ENCODE results near the gene LY6G5B. TPM values are rescaled to one million over a fixed set of nuclear protein-coding genes. Genes with fewer than 3 reads are reported as not detected.

LY6G5B gene
- total RNA-seq, 6 donors from 2014 or later: 6.7 to 22.0 (median 12.3) TPM

DNA sequence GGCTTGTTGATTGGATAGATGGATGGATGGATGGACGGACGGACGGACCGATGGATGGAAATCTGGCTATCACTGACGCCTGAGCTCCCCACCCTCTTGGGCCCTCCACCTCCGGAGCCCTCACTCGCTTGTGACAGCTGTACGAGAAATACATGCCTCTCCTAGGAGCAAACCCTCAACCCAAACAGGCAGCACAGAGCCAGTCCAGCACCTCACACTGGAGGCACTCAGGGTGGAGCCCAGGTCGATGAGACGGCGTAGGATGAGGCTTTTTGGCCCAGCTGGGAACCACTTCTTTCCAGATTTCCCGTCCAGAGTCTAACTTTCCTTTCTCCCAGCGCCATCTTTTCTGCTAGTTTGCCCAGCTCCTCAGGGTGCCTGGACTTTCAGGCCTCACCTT, 13.8 kb downstream of the LY6G5B start:
- WGBS, 2 donors: 78 to 84% methylated on average over 13 of the region's 13 CpGs
- Histone ChIP-seq H3K4me1 (peaks cover 12 to 17% (median 14%) of the 10 kb centered on the region in 4 donors), H3K27me3 (no peaks in the 10 kb centered on the region), H3K4me3 (peak overlapping the region in 2 of 4 donors; percentile 39 to 48), H3K36me3 (peaks cover 0 to 41% (median 25%) of the 10 kb centered on the region in 4 donors), H3K27ac (peak overlapping the region in 1 of 4 donors; percentile 63), H3K9me3 (no peaks in the 10 kb centered on the region)
- ATAC-seq (ENCODE audit: low FRiP score in 2 of 2) (no peak), DNase-seq (no peak)
- TF ChIP-seq POLR2AphosphoS5 (IDR thresholded peaks at IDR 0.05): no peak
- no peak for TF ChIP-seq EP300 (IDR thresholded peaks at IDR 0.05)
- TF ChIP-seq, protein P1, sequence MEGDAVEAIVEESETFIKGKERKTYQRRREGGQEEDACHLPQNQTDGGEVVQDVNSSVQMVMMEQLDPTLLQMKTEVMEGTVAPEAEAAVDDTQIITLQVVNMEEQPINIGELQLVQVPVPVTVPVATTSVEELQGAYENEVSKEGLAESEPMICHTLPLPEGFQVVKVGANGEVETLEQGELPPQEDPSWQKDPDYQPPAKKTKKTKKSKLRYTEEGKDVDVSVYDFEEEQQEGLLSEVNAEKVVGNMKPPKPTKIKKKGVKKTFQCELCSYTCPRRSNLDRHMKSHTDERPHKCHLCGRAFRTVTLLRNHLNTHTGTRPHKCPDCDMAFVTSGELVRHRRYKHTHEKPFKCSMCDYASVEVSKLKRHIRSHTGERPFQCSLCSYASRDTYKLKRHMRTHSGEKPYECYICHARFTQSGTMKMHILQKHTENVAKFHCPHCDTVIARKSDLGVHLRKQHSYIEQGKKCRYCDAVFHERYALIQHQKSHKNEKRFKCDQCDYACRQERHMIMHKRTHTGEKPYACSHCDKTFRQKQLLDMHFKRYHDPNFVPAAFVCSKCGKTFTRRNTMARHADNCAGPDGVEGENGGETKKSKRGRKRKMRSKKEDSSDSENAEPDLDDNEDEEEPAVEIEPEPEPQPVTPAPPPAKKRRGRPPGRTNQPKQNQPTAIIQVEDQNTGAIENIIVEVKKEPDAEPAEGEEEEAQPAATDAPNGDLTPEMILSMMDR (IDR thresholded peaks at IDR 0.05): no peak
- no peak for TF ChIP-seq POLR2A (IDR thresholded peaks at IDR 0.05)

DNA sequence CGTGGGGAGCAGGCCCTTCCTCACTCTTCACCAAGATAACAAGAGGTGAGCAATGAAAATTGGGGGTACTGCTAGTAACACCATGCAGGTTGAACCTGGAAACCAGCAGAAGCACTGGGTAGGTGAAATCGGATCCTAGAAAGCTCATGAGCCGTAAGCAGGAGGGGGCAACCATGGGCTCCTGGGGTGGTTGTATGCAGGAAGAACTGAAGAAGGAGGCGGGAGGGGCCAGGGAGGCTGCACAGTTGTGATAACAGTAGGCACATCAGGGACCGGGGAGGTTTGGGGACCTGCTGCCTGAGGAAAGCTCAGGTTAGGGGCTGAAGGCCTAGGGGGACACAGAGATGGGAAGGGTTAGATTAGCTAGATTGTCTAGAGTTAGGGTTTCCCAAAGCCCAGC, 16.7 kb downstream of the LY6G5B start:
- H3K27ac ChIP-seq: no peak overlapping the region
- no peaks in the 10 kb centered on the region for H3K27me3 ChIP-seq
- no peak overlapping the region for H3K4me3 ChIP-seq
- DNase-seq (no peak), ATAC-seq (ENCODE audit: low FRiP score in 2 of 2) (no peak)
- peaks cover 7 to 70% (median 52%) of the 10 kb centered on the region in 4 donors for H3K36me3 ChIP-seq
- 88 to 91% methylated on average over 5 of the region's 5 CpGs for WGBS, 2 donors
- no peaks in the 10 kb centered on the region for H3K9me3 ChIP-seq
- TF ChIP-seq, protein P1 (IDR thresholded peaks at IDR 0.05): no peak
- no peak for TF ChIP-seq EP300 (IDR thresholded peaks at IDR 0.05)
- no peak for TF ChIP-seq POLR2AphosphoS5 (IDR thresholded peaks at IDR 0.05)
- no peak for TF ChIP-seq POLR2A (IDR thresholded peaks at IDR 0.05)
- H3K4me1 ChIP-seq: peaks cover 2 to 5% (median 3%) of the 10 kb centered on the region in 4 donors

DNA sequence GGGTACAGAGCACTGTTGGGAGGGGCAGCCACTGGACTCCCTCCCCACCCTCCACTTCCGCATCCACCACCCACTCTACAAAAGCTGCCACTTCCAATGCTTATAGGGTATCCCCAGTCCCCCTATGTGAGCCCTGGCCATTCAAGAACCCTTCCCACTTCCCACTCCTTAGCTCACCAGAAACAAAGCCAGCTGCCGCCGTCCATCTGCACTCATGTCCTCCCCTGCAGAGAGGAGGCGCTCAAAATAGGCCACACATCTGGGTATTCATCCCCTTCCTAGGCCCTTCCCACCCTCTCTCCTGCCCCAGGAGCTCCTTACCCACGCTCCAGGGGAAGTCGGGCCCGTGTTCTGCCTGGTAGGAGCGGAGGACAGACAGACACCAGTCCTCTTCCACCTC, 17.5 kb downstream of the LY6G5B start:
- TF ChIP-seq POLR2AphosphoS5 (IDR thresholded peaks at IDR 0.05) (no peak), EP300 (IDR thresholded peaks at IDR 0.05) (no peak), POLR2A (IDR thresholded peaks at IDR 0.05) (no peak)
- TF ChIP-seq, protein P1 (IDR thresholded peaks at IDR 0.05): no peak
- Histone ChIP-seq H3K27ac (no peak overlapping the region), H3K9me3 (no peaks in the 10 kb centered on the region), H3K27me3 (no peaks in the 10 kb centered on the region), H3K4me3 (no peak overlapping the region), H3K36me3 (peaks cover 12 to 78% (median 59%) of the 10 kb centered on the region in 4 donors), H3K4me1 (no peaks in the 10 kb centered on the region)
- 88 to 93% methylated on average over 8 of the region's 8 CpGs for whole genome bisulfite sequencing, 2 donors
- DNase-seq (no peak), ATAC-seq (ENCODE audit: low FRiP score in 2 of 2) (no peak)

DNA sequence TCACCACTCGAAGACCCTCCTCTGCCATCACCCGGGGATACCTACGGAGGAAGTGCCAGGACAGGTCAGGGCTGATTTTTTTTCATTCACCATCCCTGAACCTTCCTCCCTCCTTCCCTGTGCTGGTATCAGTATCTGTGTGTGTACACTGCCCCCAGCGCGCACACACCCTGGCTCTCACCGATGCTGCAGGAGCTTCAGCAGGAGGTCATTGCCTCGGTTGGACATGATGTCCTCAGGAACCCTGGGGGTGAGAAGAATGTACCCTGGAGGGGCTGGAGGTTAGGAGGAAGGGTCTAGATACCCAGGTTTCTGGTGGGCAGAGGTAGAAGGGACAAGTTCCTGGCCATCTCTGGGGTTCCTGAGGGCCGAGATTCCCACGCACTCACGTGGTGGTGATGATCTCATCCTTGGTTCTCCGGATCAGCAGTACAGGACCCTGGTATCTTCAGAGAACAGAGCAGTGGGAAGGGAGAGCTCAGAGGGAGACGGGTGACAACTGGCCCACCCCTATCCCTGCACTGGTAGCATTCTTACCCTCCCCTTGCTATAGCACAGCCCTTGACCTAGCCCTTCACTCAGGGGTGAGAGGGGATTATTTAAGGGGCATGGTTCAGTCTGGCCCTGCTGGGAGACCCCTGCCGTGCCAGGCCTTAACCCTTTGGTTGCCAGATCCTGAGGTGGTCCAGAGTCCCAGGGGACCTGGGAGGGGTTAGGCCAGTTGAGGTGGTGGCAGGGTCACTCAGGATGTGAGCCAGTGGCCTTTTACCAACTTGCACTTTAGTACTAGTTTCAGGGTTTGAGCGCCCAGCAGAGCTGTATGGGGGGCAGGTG, 18.3 kb downstream of the LY6G5B start:
- Histone ChIP-seq H3K27ac (no peak overlapping the region), H3K27me3 (no peaks in the 10 kb centered on the region), H3K4me1 (no peaks in the 10 kb centered on the region), H3K4me3 (no peak overlapping the region), H3K36me3 (peaks cover 15 to 86% (median 66%) of the 10 kb centered on the region in 4 donors), H3K9me3 (no peaks in the 10 kb centered on the region)
- ATAC-seq (ENCODE audit: low FRiP score in 2 of 2) (no peak), DNase-seq (no peak)
- 85 to 87% methylated on average over 13 to 14 of the region's 14 CpGs for WGBS, 2 donors
- TF ChIP-seq, protein P1 (IDR thresholded peaks at IDR 0.05): no peak
- no peak for TF ChIP-seq POLR2AphosphoS5 (IDR thresholded peaks at IDR 0.05)
- TF ChIP-seq POLR2A (IDR thresholded peaks at IDR 0.05): no peak
- no peak for TF ChIP-seq EP300 (IDR thresholded peaks at IDR 0.05)

Measured in upper lobe of left lung (tissue), 6 donors.